Middle frontal gyrus (tissue), 1 donor: ENCODE measurements around the gene FAM78B.

Experiments used
- DNase-seq: peaks from one replicate; pipeline ENCODE4 v3.0.0-alpha.2; 2015; ENCODE audit warnings: low spot score; ENCODE audit errors: extremely low spot score

The FAM78B gene

GRCh38 chr1:166164995-166165660 is 1.7 kb downstream of the FAM78B start:
- no peak for DNase-seq

GRCh38 chr1:166164646-166164994 is 2.2 kb downstream of the FAM78B start:
- no peak for DNase-seq

GRCh38 chr1:166159656-166160055 is 7.1 kb downstream of the FAM78B start:
- DNase-seq, result no peak

GRCh38 chr1:166156674-166157073 is 10.1 kb downstream of the FAM78B start:
- no peak for DNase-seq

GRCh38 chr1:166155108-166155507 is 11.7 kb downstream of the FAM78B start:
- DNase-seq, result no peak

- DNase-seq, result no peak
Measured at GRCh38 chr1:166153525-166154314, 13.1 kb downstream of the FAM78B start.

GRCh38 chr1:166152978-166153377 is 13.8 kb downstream of the FAM78B start:
- DNase-seq, result no peak

- DNase-seq, result no peak
Measured at GRCh38 chr1:166151804-166152203, 15.0 kb downstream of the FAM78B start.

GRCh38 chr1:166145499-166145898 is 21.3 kb downstream of the FAM78B start:
- DNase-seq, result no peak

GRCh38 chr1:166141969-166142368 is 24.8 kb downstream of the FAM78B start:
- no peak for DNase-seq

- DNase-seq, result no peak
Measured at GRCh38 chr1:166140251-166140650, 26.6 kb downstream of the FAM78B start.

- no peak for DNase-seq
Measured at GRCh38 chr1:166139735-166140134, 27.1 kb downstream of the FAM78B start.

- DNase-seq, result no peak
Measured at GRCh38 chr1:166136699-166137401, 30.0 kb downstream of the FAM78B start.

- no peak for DNase-seq
Measured at GRCh38 chr1:166136222-166136621, 30.6 kb downstream of the FAM78B start.

GRCh38 chr1:166133857-166134256 is 32.9 kb downstream of the FAM78B start:
- no peak for DNase-seq

- no peak for DNase-seq
Measured at GRCh38 chr1:166133276-166133841, 33.4 kb downstream of the FAM78B start.

- no peak for DNase-seq
Measured at GRCh38 chr1:166132496-166132895, 34.3 kb downstream of the FAM78B start.

- no peak for DNase-seq
Measured at GRCh38 chr1:166129006-166129405, 37.8 kb downstream of the FAM78B start.

GRCh38 chr1:166128195-166128594 is 38.6 kb downstream of the FAM78B start:
- no peak for DNase-seq

GRCh38 chr1:166127003-166127402 is 39.8 kb downstream of the FAM78B start:
- DNase-seq, result no peak

- DNase-seq, result no peak
Measured at GRCh38 chr1:166122873-166123466, 43.8 kb downstream of the FAM78B start.

GRCh38 chr1:166121010-166121409 is 45.8 kb downstream of the FAM78B start:
- DNase-seq, result no peak
